Measurements from ENCODE around the gene SRP72. TPM values are rescaled to one million over a fixed set of nuclear protein-coding genes. Genes with fewer than 3 reads are reported as not detected.

Gene SRP72
- total RNA-seq, 3 donors from 2014 or later: 54.8 to 68.8 (median 63.9) TPM

GRCh38 chr4:56435140-56435926, 32.1 kb upstream of the SRP72 start, which contains the start of gene PPAT:
Gene PPAT (minus strand): TSS chr4:56435615. CDS start chr4:56435477, 138 bp downstream.
- TF ChIP-seq CTCF (IDR thresholded peaks at IDR 0.05): peak; percentile 58
- ATAC-seq (peak; percentile 92), DNase-seq (peak; percentile 99)
- peaks cover 3% of the 10 kb centered on the region for H3K4me1 ChIP-seq (ENCODE audit: low read depth)
- peak within 1 kb of the TSS; percentile 46 for H3K4me3 ChIP-seq
- H3K36me3 ChIP-seq (ENCODE audit: low read depth): no peaks in the 10 kb centered on the region
- no peaks in the 10 kb centered on the region for H3K9me3 ChIP-seq
- intact Hi-C loops (cut with DNase I, micrococcal nuclease): no loop called here

DNA sequence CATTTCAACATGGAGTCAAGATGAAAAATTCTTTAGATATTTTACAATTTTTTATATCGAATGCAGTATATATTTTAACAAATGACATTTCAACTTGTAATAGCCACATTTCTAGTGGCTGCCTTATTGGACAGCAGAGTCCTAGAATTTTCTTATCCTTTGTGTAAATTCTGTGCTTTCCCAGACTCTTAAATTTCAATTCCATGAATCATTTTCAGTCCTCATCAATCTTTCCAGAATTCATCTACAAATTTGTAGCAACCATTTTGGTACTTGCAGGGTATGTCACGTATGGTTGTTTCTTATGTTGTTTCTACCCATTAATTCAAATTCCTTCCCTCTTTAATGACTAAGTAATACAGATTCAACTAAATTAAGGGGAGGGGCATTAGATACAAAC, 28.7 kb upstream of the SRP72 start:
- no peak for TF ChIP-seq CTCF (IDR thresholded peaks at IDR 0.05)
- no peaks in the 10 kb centered on the region for H3K36me3 ChIP-seq (ENCODE audit: low read depth)
- H3K4me1 ChIP-seq (ENCODE audit: low read depth): peaks cover 3% of the 10 kb centered on the region
- DNase-seq (no peak), ATAC-seq (no peak)
- H3K9me3 ChIP-seq: no peaks in the 10 kb centered on the region
- intact Hi-C loops (cut with DNase I, micrococcal nuclease): no loop called here
- H3K4me3 ChIP-seq: no peak overlapping the region

DNA sequence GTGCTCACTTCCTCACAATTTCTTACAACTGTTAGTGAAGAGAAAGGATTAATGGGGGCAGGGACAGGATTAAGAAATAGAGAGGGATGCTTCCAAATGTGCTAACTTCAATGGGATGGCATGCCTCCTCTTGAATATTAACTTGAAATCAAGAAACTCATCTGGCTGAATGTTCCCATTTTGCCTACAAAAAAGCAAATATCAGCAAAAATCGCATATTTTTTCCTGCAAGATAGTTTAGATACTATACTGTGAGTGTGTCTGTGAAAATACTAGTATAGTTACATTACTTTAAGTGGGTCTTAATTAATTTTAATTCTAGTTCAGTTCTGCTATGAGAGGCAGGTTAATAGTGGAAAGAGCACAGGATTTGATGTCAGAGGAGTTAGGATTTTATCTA, 26.4 kb upstream of the SRP72 start:
- Histone ChIP-seq H3K9me3 (no peaks in the 10 kb centered on the region), H3K36me3 (ENCODE audit: low read depth) (no peaks in the 10 kb centered on the region), H3K4me3 (no peak overlapping the region), H3K4me1 (ENCODE audit: low read depth) (peaks cover 3% of the 10 kb centered on the region)
- DNase-seq (no peak), ATAC-seq (no peak)
- intact Hi-C loops (cut with DNase I, micrococcal nuclease): no loop called here
- no peak for TF ChIP-seq CTCF (IDR thresholded peaks at IDR 0.05)

- H3K36me3 ChIP-seq (ENCODE audit: low read depth): no peaks in the 10 kb centered on the region
- intact Hi-C loops (cut with DNase I, micrococcal nuclease): no loop called here
- H3K4me3 ChIP-seq: no peak overlapping the region
- no peak for ATAC-seq
- no peaks in the 10 kb centered on the region for H3K9me3 ChIP-seq
- no peaks in the 10 kb centered on the region for H3K4me1 ChIP-seq (ENCODE audit: low read depth)
- TF ChIP-seq CTCF (IDR thresholded peaks at IDR 0.05): no peak
- DNase-seq: no peak
These were observed 22.7 kb upstream of the SRP72 start for GRCh38 chr4:56444719-56445118.

DNA sequence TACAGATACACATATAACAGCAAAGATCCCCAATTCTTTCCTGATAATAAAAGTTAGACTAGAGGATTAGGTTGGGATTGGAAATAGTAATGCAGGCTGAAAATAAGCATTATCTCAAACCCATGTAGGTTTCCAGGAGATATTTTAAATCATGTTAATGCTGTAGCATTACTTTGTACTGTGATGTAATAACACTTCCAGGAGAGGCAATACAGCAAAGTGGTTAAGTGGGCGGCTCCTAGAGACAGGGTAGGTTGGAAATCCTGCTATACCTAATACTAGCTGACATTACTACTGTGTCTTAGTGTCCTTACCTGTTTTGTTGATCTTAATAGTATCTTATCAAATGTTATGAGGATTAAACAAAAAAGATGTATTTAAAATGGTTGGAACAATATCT, 21.7 kb upstream of the SRP72 start:
- intact Hi-C loops (cut with DNase I, micrococcal nuclease): no loop called here
- TF ChIP-seq CTCF (IDR thresholded peaks at IDR 0.05): no peak
- no peaks in the 10 kb centered on the region for H3K4me1 ChIP-seq (ENCODE audit: low read depth)
- no peak overlapping the region for H3K4me3 ChIP-seq
- ATAC-seq (no peak), DNase-seq (no peak)
- no peaks in the 10 kb centered on the region for H3K36me3 ChIP-seq (ENCODE audit: low read depth)
- H3K9me3 ChIP-seq: no peaks in the 10 kb centered on the region

Data from mucosa of descending colon (tissue), 3 donors.